HepG2 (cell line): ENCODE data around the gene ROBO2. TPM values are rescaled to one million over a fixed set of nuclear protein-coding genes. Genes with fewer than 3 reads are reported as not detected.

Experiments
- ATAC-seq: fragments of 200-7000 bp; cut with Tn5 transposase; 3 replicates; pipeline ENCODE4 v1.9.1; 2020; ENCODE audit warnings: mild to moderate bottlenecking, moderate library complexity
- Bru-seq: library from RNA; stranded (reverse); fragments of 400-500 nt; gene quantifications from one replicate; lab custom pipeline; 2021; lab: Mats Ljungman, UMichigan
- BruChase-seq, 2 experiments: library from RNA; stranded (reverse); fragments of 400-500 nt; gene quantifications; one replicate each; lab custom pipeline; 2021; lab: Mats Ljungman, UMichigan
- BruUV-seq: library from RNA; stranded (reverse); fragments of 400-500 nt; replicated peaks from 2 replicates; lab custom pipeline; 2021; lab: Mats Ljungman, UMichigan
- CTCF ChIA-PET: fragments of 300-600 bp; formaldehyde crosslinking; extraction: SDS; loops from one replicate; lab custom pipeline; 2021; ENCODE audit warnings: low total read pairs, inconsistent platforms, low intra/inter-chr PET ratio; lab: Yijun Ruan, JAX
- POLR2A ChIA-PET: fragments of 350-600 bp; sonication (Branson Sonifier 250); formaldehyde crosslinking; loops from one replicate; lab custom pipeline; 2020; ENCODE audit warnings: antibody characterized with exemption, inconsistent platforms; lab: Yijun Ruan, JAX
- DNase-seq: peaks from one replicate; pipeline ENCODE4 v3.0.0-alpha.2; 2015; ENCODE audit warnings: low spot score
- FAIRE-seq: peaks from 3 replicates; lab custom pipeline; 2011; peaks lifted over from hg19 to GRCh38; lab: Jason Lieb, UNC
- H2AFZ ChIP-seq: one replicate; pipeline ENCODE4 v1.6.1; 2011; ENCODE audit warnings: low read length, inconsistent platforms
- H3K27ac ChIP-seq: fragments of 300-600 bp; 3 replicates; pipeline ENCODE4 v1.8.0; 2011; ENCODE audit warnings: mixed run types, mild to moderate bottlenecking, mixed read lengths, low read length, inconsistent platforms; ENCODE audit not compliant: insufficient read depth; ENCODE audit errors: extremely low read length
- H3K27me3 ChIP-seq, 2 experiments: fragments of 200-600 bp in 1 of 2; 2 replicates in 1 of 2; 3 replicates in 1 of 2; pipeline versions ENCODE4 v1.6.0 to v1.8.0; 2011; ENCODE audit warnings: low read length in 2 of 2, mild to moderate bottlenecking in 2 of 2, moderate library complexity in 2 of 2, inconsistent platforms in 1 of 2; ENCODE audit not compliant: insufficient read depth in 2 of 2, control insufficient read depth in 1 of 2
- H3K36me3 ChIP-seq, 2 experiments: fragments of 200-600 bp in 1 of 2; replicated peaks in 1 of 2; 2 replicates in 1 of 2; 3 replicates in 1 of 2; pipeline versions ENCODE4 v1.5.1 to v1.8.0; 2011; ENCODE audit warnings: low read length in 2 of 2, inconsistent platforms in 1 of 2; ENCODE audit not compliant: insufficient read depth in 2 of 2, control insufficient read depth in 1 of 2
- H3K4me1 ChIP-seq: 2 replicates; pipeline ENCODE4 v1.5.1; 2012; ENCODE audit warnings: low read length, inconsistent platforms; ENCODE audit not compliant: insufficient read depth
- H3K4me2 ChIP-seq: 2 replicates; pipeline ENCODE4 v1.6.0; 2011; ENCODE audit warnings: low read depth, low read length, inconsistent platforms
- H3K4me3 ChIP-seq, 3 experiments: fragments of 200-600 bp in 1 of 3; sonication (generic), shearing (Covaris generic) in 1 of 3; replicated peaks in 1 of 3; 2 replicates each; pipeline ENCODE4 v1.5.1; 2011 to 2016; ENCODE audit warnings: low read length in 3 of 3, inconsistent platforms in 2 of 3, low read depth in 2 of 3, mild to moderate bottlenecking in 2 of 3, control low read depth in 1 of 3, mixed read lengths in 1 of 3; ENCODE audit not compliant: insufficient read depth in 1 of 3
- H3K79me2 ChIP-seq: one replicate; pipeline ENCODE4 v1.6.1; 2011; ENCODE audit warnings: low read length, inconsistent platforms; ENCODE audit not compliant: insufficient read depth
- H3K9ac ChIP-seq: 2 replicates; pipeline ENCODE4 v1.6.0; 2011; ENCODE audit warnings: mild to moderate bottlenecking, low read depth, low read length, inconsistent platforms; ENCODE audit not compliant: insufficient read depth
- H3K9me3 ChIP-seq: 2 replicates; pipeline ENCODE4 v1.5.1; 2012; ENCODE audit warnings: mild to moderate bottlenecking, low read length
- H4K20me1 ChIP-seq: 2 replicates; pipeline ENCODE4 v1.6.0; 2011; ENCODE audit warnings: inconsistent platforms, mild to moderate bottlenecking, low read length, moderate library complexity; ENCODE audit not compliant: insufficient read depth
- ARNTL ChIP-seq: sonication (generic); formaldehyde crosslinking; IDR thresholded peaks from 2 replicates; pipeline ENCODE4 v1.4.0; 2020; ENCODE audit warnings: mild to moderate bottlenecking, missing genetic modification reagents
- DZIP1 ChIP-seq: sonication (generic); formaldehyde crosslinking; IDR thresholded peaks from 2 replicates; pipeline ENCODE4 v1.5.0; 2020; ENCODE audit warnings: mild to moderate bottlenecking, missing genetic modification reagents
- HNRNPK ChIP-seq: fragments of 200-400 bp; formaldehyde crosslinking; IDR thresholded peaks from 2 replicates; pipeline ENCODE4 v1.6.1; 2018; ENCODE audit warnings: low read length, low read depth, moderate library complexity, mild to moderate bottlenecking; ENCODE audit not compliant: poor library complexity, severe bottlenecking
- ZMYM4 ChIP-seq: sonication (generic); formaldehyde crosslinking; IDR thresholded peaks from 2 replicates; pipeline ENCODE4 v1.8.1; 2023; ENCODE audit warnings: mild to moderate bottlenecking, missing genetic modification reagents
- WGBS: methylation state at CpG from one replicate; pipeline ENCODE4 v1.1.6; 2017; ENCODE audit warnings: low lambda C conversion rate; 5-methylcytosine and 5-hydroxymethylcytosine counted together
- in situ Hi-C: cut with HindIII; loops from 2 replicates; pipeline ENCODE4 v1.10.0; 2017; ENCODE audit warnings: low pct_unique_long_range_greater_than_20kb; ENCODE audit not compliant: extremely low pct_ligation_motif_present
- intact Hi-C: fragments of 100-400 bp; cut with micrococcal nuclease; formaldehyde crosslinking; loops from one replicate; pipeline ENCODE4 v1.10.0; 2022; ENCODE audit not compliant: unreplicated experiment
- long read RNA-seq, 2 experiments: library from RNA in 1 of 2; library from polyadenylated mRNA in 1 of 2; stranded (forward) in 1 of 2; unstranded in 1 of 2; transcript quantifications; one replicate each; pipeline ENCODE4 v2.0.0, GENCODE V29; 2019 to 2022
- polyA minus RNA-seq, 3 experiments: library from RNA; depleted of rRNA, polyadenylated mRNA; stranded (reverse); fragments of >200 nt; gene quantifications; 2 replicates each; pipeline ENCODE4 v1.2.3, GENCODE V29; 2011; ENCODE audit warnings: low replicate concordance in 1 of 3
- polyA plus RNA-seq, 8 experiments: library from polyadenylated mRNA; depleted of rRNA in 3 of 8; stranded (reverse) in 7 of 8; unstranded in 1 of 8; fragments of >200 nt; fragmentation: Illumina TruSeq in 4 of 8; extraction: Trizol in 4 of 8; gene quantifications; 2 replicates each; pipeline versions ENCODE4 v1.2.1 to v1.2.3, GENCODE V29; 2011 to 2016; ENCODE audit warnings: low read depth in 4 of 8, missing spikeins in 1 of 8, mixed read lengths in 1 of 8; ENCODE audit not compliant: insufficient read depth in 1 of 8
- total RNA-seq, 5 experiments: library from RNA; depleted of rRNA; stranded (reverse); fragments of >200 nt; fragmentation: Illumina TruSeq; extraction: Trizol; gene quantifications; 2 replicates each; pipeline ENCODE4 v1.2.3, GENCODE V29; 2016; ENCODE audit warnings: low read depth in 1 of 5

Gene ROBO2, protein sequence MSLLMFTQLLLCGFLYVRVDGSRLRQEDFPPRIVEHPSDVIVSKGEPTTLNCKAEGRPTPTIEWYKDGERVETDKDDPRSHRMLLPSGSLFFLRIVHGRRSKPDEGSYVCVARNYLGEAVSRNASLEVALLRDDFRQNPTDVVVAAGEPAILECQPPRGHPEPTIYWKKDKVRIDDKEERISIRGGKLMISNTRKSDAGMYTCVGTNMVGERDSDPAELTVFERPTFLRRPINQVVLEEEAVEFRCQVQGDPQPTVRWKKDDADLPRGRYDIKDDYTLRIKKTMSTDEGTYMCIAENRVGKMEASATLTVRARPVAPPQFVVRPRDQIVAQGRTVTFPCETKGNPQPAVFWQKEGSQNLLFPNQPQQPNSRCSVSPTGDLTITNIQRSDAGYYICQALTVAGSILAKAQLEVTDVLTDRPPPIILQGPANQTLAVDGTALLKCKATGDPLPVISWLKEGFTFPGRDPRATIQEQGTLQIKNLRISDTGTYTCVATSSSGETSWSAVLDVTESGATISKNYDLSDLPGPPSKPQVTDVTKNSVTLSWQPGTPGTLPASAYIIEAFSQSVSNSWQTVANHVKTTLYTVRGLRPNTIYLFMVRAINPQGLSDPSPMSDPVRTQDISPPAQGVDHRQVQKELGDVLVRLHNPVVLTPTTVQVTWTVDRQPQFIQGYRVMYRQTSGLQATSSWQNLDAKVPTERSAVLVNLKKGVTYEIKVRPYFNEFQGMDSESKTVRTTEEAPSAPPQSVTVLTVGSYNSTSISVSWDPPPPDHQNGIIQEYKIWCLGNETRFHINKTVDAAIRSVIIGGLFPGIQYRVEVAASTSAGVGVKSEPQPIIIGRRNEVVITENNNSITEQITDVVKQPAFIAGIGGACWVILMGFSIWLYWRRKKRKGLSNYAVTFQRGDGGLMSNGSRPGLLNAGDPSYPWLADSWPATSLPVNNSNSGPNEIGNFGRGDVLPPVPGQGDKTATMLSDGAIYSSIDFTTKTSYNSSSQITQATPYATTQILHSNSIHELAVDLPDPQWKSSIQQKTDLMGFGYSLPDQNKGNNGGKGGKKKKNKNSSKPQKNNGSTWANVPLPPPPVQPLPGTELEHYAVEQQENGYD (N-terminal part only)
- total RNA-seq (2016; rRNA removed; fragmentation: Illumina TruSeq; extraction: Trizol) (not detected in 2 replicates), polyA plus RNA-seq (2011; rRNA removed) (not detected in 2 replicates), polyA minus RNA-seq (2011; rRNA and poly(A)+ RNA removed; ENCODE audit: low replicate concordance) (not detected in 2 replicates), Bru-seq, nascent RNA (percentile 2 among the genes with signal in this experiment), BruChase-seq, experiment 1, labeled RNA remaining after a 6-hour chase (percentile 0 among the genes with signal in this experiment), BruChase-seq, experiment 2, labeled RNA remaining after a 2-hour chase (percentile 1 among the genes with signal in this experiment)
- total RNA-seq (2016; cell fraction: cytosol; rRNA removed; fragmentation: Illumina TruSeq; extraction: Trizol; ENCODE audit: low read depth), result not detected in 2 replicates
- total RNA-seq (2016; cell fraction: insoluble cytoplasmic fraction; rRNA removed; fragmentation: Illumina TruSeq; extraction: Trizol), result not detected in 2 replicates
- not detected in 2 replicates for total RNA-seq (2016; cell fraction: membrane; rRNA removed; fragmentation: Illumina TruSeq; extraction: Trizol)
- total RNA-seq (2016; cell fraction: nucleus; rRNA removed; fragmentation: Illumina TruSeq; extraction: Trizol), result not detected in 2 replicates
- not detected in 2 replicates for polyA plus RNA-seq (2011; cell fraction: cytosol; rRNA removed)
- not detected in 2 replicates for polyA plus RNA-seq (2011; cell fraction: nucleus; rRNA removed)
- not detected in 2 replicates for polyA plus RNA-seq (2012)
- polyA plus RNA-seq (2016; cell fraction: cytosol; fragmentation: Illumina TruSeq; extraction: Trizol; ENCODE audit: low read depth), result not detected in 2 replicates
- polyA plus RNA-seq (2016; cell fraction: insoluble cytoplasmic fraction; fragmentation: Illumina TruSeq; extraction: Trizol; ENCODE audit: low read depth), result not detected in 2 replicates
- polyA plus RNA-seq (2016; cell fraction: membrane; fragmentation: Illumina TruSeq; extraction: Trizol; ENCODE audit: low read depth), result not detected in 2 replicates
- polyA plus RNA-seq (2016; cell fraction: nucleus; fragmentation: Illumina TruSeq; extraction: Trizol; ENCODE audit: insufficient read depth, low read depth), result not detected in 2 replicates
- not detected in 2 replicates for polyA minus RNA-seq (2011; cell fraction: cytosol; rRNA and poly(A)+ RNA removed)
- polyA minus RNA-seq (2011; cell fraction: nucleus; rRNA and poly(A)+ RNA removed), result not detected in 2 replicates
- long read RNA-seq, experiment 1, result 0 reads
- long read RNA-seq, experiment 2, result 0 reads

DNA sequence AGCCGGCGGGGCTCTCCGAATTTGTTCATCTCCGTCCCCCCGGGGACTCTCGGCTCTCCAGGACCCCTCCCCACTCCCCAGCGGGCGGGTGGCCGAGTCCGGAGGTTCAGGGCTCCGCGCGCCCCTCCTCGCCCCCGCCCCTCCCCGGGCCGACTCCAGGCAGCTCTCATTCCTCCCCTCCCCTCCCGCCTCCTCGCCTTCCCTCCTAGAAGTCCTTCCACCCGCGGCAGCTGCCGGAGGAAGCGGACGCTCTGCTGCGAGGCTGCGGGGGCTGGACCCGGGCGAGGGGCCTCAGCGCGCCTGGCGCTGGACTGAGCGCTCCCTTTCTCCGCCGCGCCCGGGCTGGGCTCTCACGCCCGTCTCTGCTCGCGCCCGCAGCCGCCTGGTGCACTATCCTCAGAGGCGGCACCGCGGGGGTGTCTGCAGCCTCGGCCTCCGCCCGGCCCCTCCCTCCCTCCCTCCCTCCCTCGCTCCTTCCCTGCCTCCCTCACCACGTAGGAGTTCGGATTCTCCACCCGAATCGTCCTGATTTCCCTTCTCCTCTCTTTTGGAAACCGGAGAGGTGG, at the start of gene ROBO2:
Gene ROBO2 (plus strand): TSS at position 494 of the 566 bp plus-strand sequence. CDS start 687 bp downstream, outside the sequence.
- no TSS peak for BruUV-seq
- Histone ChIP-seq H3K79me2 (no peaks in the 10 kb centered on the region), H4K20me1 (no peaks in the 10 kb centered on the region), H3K27me3 (peaks cover 4 to 27% of the 10 kb centered on the region in 2 experiments), H3K4me3 (peak within 1 kb of the TSS in 1 of 3 experiments; percentile 28; a peak in 1 of 6 replicates), H3K4me2 (no peak within 1 kb of the TSS), H3K27ac (no peak within 1 kb of the TSS), H3K9me3 (no peaks in the 10 kb centered on the region), H3K4me1 (no peaks in the 10 kb centered on the region), H3K36me3 (no peaks in the 10 kb centered on the region), H3K9ac (no peak within 1 kb of the TSS), H2AFZ (no peak within 1 kb of the TSS)
- ChIA-PET POLR2A (no interaction called here), CTCF (interaction anchor here (2.6 kb wide), 1 partner anchor 215 kb away, joined by 27 read pairs; no protein-coding TSS in a partner anchor)
- 6% methylated on average over 28 of the region's 54 CpGs for WGBS
- in situ Hi-C loops, result loop anchor here (5.0 to 25.0 kb wide), 2 partner anchors 213 to 1598 kb away; no protein-coding TSS in a partner anchor
- intact Hi-C loops, result loop anchor here (2.0 to 10.0 kb wide), 5 partner anchors 167 to 775 kb away; no protein-coding TSS in a partner anchor
- TF ChIP-seq HNRNPK (peak; percentile 67), ARNTL (CRISPR knock-in tag) (no peak), ZMYM4 (no peak), DZIP1 (CRISPR knock-in tag) (no peak)
- no peak for FAIRE-seq
- peak; percentile 70 for ATAC-seq
- DNase-seq, result no peak
